GM18870 (cell line): ENCODE results near the gene TEK.
"Not testable (repeated sequence)": the region's sequence is repeated elsewhere in the genome, so short reads cannot be mapped to it uniquely, and the experiment has no call there.

Experiments
- ATAC-seq: cut with Tn5 transposase; IDR thresholded peaks from one replicate; pipeline ENCODE4 v1.9.1; 2021; ENCODE audit warnings: moderate library complexity; ENCODE audit not compliant: unreplicated experiment

The TEK gene

GRCh38 chr9:27108981-27109541 lies at the start of gene TEK:
TEK (plus strand) TSS chr9:27109225; CDS start chr9:27109591, 366 bp downstream.
- ATAC-seq = no peak

GRCh38 chr9:27059412-27059811 lies 49.6 kb upstream of the TEK start:
- no peak for ATAC-seq

- ATAC-seq = no peak
Measured at GRCh38 chr9:27059907-27060306, 49.1 kb upstream of the TEK start.

- ATAC-seq = no peak
Measured at GRCh38 chr9:27065288-27065687, 43.7 kb upstream of the TEK start.

- ATAC-seq = no peak
Measured at GRCh38 chr9:27073841-27074728, 34.9 kb upstream of the TEK start.

GRCh38 chr9:27078685-27079084 lies 30.3 kb upstream of the TEK start:
- no peak for ATAC-seq

GRCh38 chr9:27085456-27085855 lies 23.6 kb upstream of the TEK start:
- ATAC-seq = no peak

GRCh38 chr9:27086818-27087680 lies 22.0 kb upstream of the TEK start:
- ATAC-seq = no peak

- ATAC-seq = no peak
Measured at GRCh38 chr9:27088981-27089380, 20.0 kb upstream of the TEK start.

GRCh38 chr9:27089706-27090105 lies 19.3 kb upstream of the TEK start:
- no peak for ATAC-seq

- no peak for ATAC-seq
Measured at GRCh38 chr9:27090231-27090630, 18.8 kb upstream of the TEK start.

- ATAC-seq = no peak
Measured at GRCh38 chr9:27090711-27091110, 18.3 kb upstream of the TEK start.

- not testable (repeated sequence) for ATAC-seq
Measured at GRCh38 chr9:27092496-27092895, 16.5 kb upstream of the TEK start.

- ATAC-seq = not testable (repeated sequence)
Measured at GRCh38 chr9:27093384-27094067, 15.5 kb upstream of the TEK start.

GRCh38 chr9:27094640-27095298 lies 14.3 kb upstream of the TEK start:
- no peak for ATAC-seq

- ATAC-seq = no peak
Measured at GRCh38 chr9:27107241-27107640, 1.8 kb upstream of the TEK start.

GRCh38 chr9:27109621-27110020 lies 596 bp downstream of the TEK start:
- ATAC-seq = no peak

- no peak for ATAC-seq
Measured at GRCh38 chr9:27110181-27110580, 1.2 kb downstream of the TEK start.

- ATAC-seq = no peak
Measured at GRCh38 chr9:27112235-27112634, 3.2 kb downstream of the TEK start.

GRCh38 chr9:27117489-27118135 lies 8.6 kb downstream of the TEK start:
- ATAC-seq = no peak
